HEK293T (cell line): ENCODE results near the gene GABBR2.

ENCODE experiments used
- CTBP1 ChIP-seq: fragments of 450-650 bp; IDR thresholded peaks from 2 replicates; pipeline ENCODE4 v1.6.1; 2016; ENCODE audit warnings: borderline replicate concordance
- ELF4 ChIP-seq: fragments of 450-650 bp; IDR thresholded peaks from 2 replicates; pipeline ENCODE4 v1.6.1; 2017; ENCODE audit warnings: antibody characterized with exemption
- FOXA1 ChIP-seq: fragments of 450-650 bp; IDR thresholded peaks from 2 replicates; pipeline ENCODE4 v1.6.1; 2016; ENCODE audit warnings: mild to moderate bottlenecking
- FOXK2 ChIP-seq: fragments of 450-650 bp; IDR thresholded peaks from 2 replicates; pipeline ENCODE4 v1.6.1; 2016; ENCODE audit warnings: mild to moderate bottlenecking
- L3MBTL2 ChIP-seq: fragments of 450-650 bp; conservative IDR thresholded peaks from 2 replicates; pipeline ENCODE4 v1.6.1; 2016; ENCODE audit warnings: mild to moderate bottlenecking
- NFRKB ChIP-seq: fragments of 450-650 bp; IDR thresholded peaks from 2 replicates; pipeline ENCODE4 v1.6.1; 2016; ENCODE audit warnings: mild to moderate bottlenecking, moderate library complexity
- PKNOX1 ChIP-seq: fragments of 450-650 bp; IDR thresholded peaks from 2 replicates; pipeline ENCODE4 v1.6.1; 2016
- SP1 ChIP-seq: fragments of 450-650 bp; IDR thresholded peaks from 2 replicates; pipeline ENCODE4 v1.6.1; 2017
- SUZ12 ChIP-seq: fragments of 450-650 bp; IDR thresholded peaks from 2 replicates; pipeline ENCODE4 v1.6.1; 2016; ENCODE audit warnings: mild to moderate bottlenecking
- TARDBP ChIP-seq: fragments of 450-650 bp; IDR thresholded peaks from 2 replicates; pipeline ENCODE4 v1.6.1; 2016
- ZNF384 ChIP-seq: fragments of 450-650 bp; IDR thresholded peaks from 2 replicates; pipeline ENCODE4 v1.6.1; 2016

GRCh38 chr9:98708933-98709911 lies at the start of gene GABBR2:
- TF ChIP-seq FOXK2 (no peak), FOXA1 (no peak), CTBP1 (no peak), SP1 (no peak), TARDBP (no peak), NFRKB (no peak), ELF4 (no peak), L3MBTL2 (no peak), SUZ12 (no peak), PKNOX1 (no peak), ZNF384 (no peak)
